K562 (cell line): ENCODE measurements around the gene OXSM. TPM values are rescaled to one million over a fixed set of nuclear protein-coding genes. Genes with fewer than 3 reads are reported as not detected.

ENCODE experiments used
- E4F1 ChIP-seq: fragments of 250-450 bp; sonication (Bioruptor Pico); IDR thresholded peaks from 2 replicates; pipeline ENCODE4 v1.5.0; 2021; ENCODE audit warnings: mild to moderate bottlenecking, borderline replicate concordance
- GTF2B ChIP-seq: IDR thresholded peaks from 2 replicates; pipeline ENCODE4 v1.6.1; 2011; ENCODE audit not compliant: insufficient read length; ENCODE audit errors: extremely low read depth
- HCFC1 ChIP-seq: IDR thresholded peaks from 2 replicates; pipeline ENCODE4 v1.6.1; 2012; ENCODE audit warnings: low read depth, low read length, improper control_type of control experiment
- HES1 ChIP-seq: fragments of 450-650 bp; IDR thresholded peaks from 2 replicates; pipeline ENCODE4 v1.6.1; 2016; ENCODE audit warnings: low read depth, mild to moderate bottlenecking, moderate library complexity
- IRF2 ChIP-seq: sonication (generic); formaldehyde crosslinking; IDR thresholded peaks from 2 replicates; pipeline ENCODE4 v1.8.1; 2022; ENCODE audit warnings: mild to moderate bottlenecking, missing genetic modification reagents
- JUNB ChIP-seq: fragments of 450-650 bp; formaldehyde crosslinking; conservative IDR thresholded peaks from 2 replicates; pipeline ENCODE4 v1.4.0; 2020; ENCODE audit warnings: mild to moderate bottlenecking
- KLF16 ChIP-seq: IDR thresholded peaks from 2 replicates; pipeline ENCODE4 v1.6.1; 2016; ENCODE audit warnings: antibody characterized with exemption
- MEF2D ChIP-seq: conservative IDR thresholded peaks from 2 replicates; pipeline ENCODE4 v1.6.1; 2016; ENCODE audit warnings: low read depth, missing genetic modification characterization, missing compliant biosample characterization
- MITF ChIP-seq: IDR thresholded peaks from 2 replicates; pipeline ENCODE4 v1.6.1; 2014; ENCODE audit warnings: antibody characterized with exemption
- POLR3A ChIP-seq: IDR thresholded peaks from 2 replicates; pipeline ENCODE4 v1.6.1; 2011; ENCODE audit warnings: borderline replicate concordance, mild to moderate bottlenecking, moderate library complexity; ENCODE audit not compliant: insufficient read length, insufficient read depth; ENCODE audit errors: extremely low read depth
- PTTG1 ChIP-seq: fragments of 450-650 bp; IDR thresholded peaks from 2 replicates; pipeline ENCODE4 v1.6.1; 2016; ENCODE audit warnings: low read depth, mild to moderate bottlenecking, missing genetic modification characterization, missing compliant biosample characterization
- RERE ChIP-seq: sonication (generic); formaldehyde crosslinking; IDR thresholded peaks from 2 replicates; pipeline ENCODE4 v1.8.0; 2023; ENCODE audit warnings: missing genetic modification reagents, mild to moderate bottlenecking, borderline replicate concordance
- SETDB1 ChIP-seq: IDR thresholded peaks from one replicate; pipeline ENCODE4 v1.6.1; 2012; ENCODE audit warnings: low read length, control low read depth, inconsistent platforms
- SREBF2 ChIP-seq: sonication (generic); formaldehyde crosslinking; IDR thresholded peaks from 2 replicates; pipeline ENCODE4 v1.4.0; 2020; ENCODE audit warnings: mild to moderate bottlenecking, missing genetic modification reagents
- TAL1 ChIP-seq: fragments of 450-650 bp; IDR thresholded peaks from 2 replicates; pipeline ENCODE4 v1.6.1; 2016; ENCODE audit warnings: mild to moderate bottlenecking
- ZBTB1 ChIP-seq: sonication (generic); formaldehyde crosslinking; IDR thresholded peaks from 2 replicates; pipeline ENCODE4 v1.8.1; 2023; ENCODE audit warnings: missing genetic modification reagents, low read depth, mild to moderate bottlenecking, borderline replicate concordance
- polyA plus RNA-seq, 8 experiments: library from polyadenylated mRNA; depleted of rRNA in 4 of 8; stranded (reverse) in 5 of 8; unstranded in 3 of 8; fragments of >200 nt; fragmentation: Nextera tagmentation in 2 of 8; fragmentation: Illumina TruSeq in 1 of 8; extraction: Ambion mirVana in 2 of 8; extraction: Trizol in 1 of 8; gene quantifications; 2 replicates each; pipeline versions ENCODE4 v1.2.1 to v1.2.3, GENCODE V29; 2011 to 2014; ENCODE audit warnings: inconsistent platforms in 1 of 8, missing spikeins in 1 of 8
- total RNA-seq, 7 experiments: library from RNA; depleted of rRNA in 6 of 7; stranded (reverse); fragments of >200 nt in 6 of 7; fragmentation: Illumina TruSeq in 2 of 7; extraction: Trizol in 2 of 7; gene quantifications; 2 replicates each; pipeline versions ENCODE4 v1.2.1 to v1.2.3, GENCODE V29; 2011 to 2021; ENCODE audit warnings: low replicate concordance in 1 of 7

The OXSM gene
- total and polyA plus RNA-seq, 9 of the 15 experiments (the other 6 are each of a cell fraction or from before 2014, with no cell fraction given): 24.0 to 107 (median 34.0) TPM

- TF ChIP-seq POLR3A (no peak), GTF2B (no peak), SREBF2 (CRISPR knock-in tag) (no peak), IRF2 (no peak), KLF16 (no peak), TAL1 (no peak), RERE (CRISPR knock-in tag) (no peak), MITF (no peak), JUNB (CRISPR knock-in tag) (no peak), SETDB1 (peak; percentile 97), PTTG1 (tag) (no peak), ZBTB1 (peak; percentile 79; the same call in 1 of the 2 replicates), HCFC1 (no peak; the same call in 1 of the 2 replicates), E4F1 (CRISPR knock-in tag) (no peak), MEF2D (tag) (no peak), HES1 (peak; percentile 9; the same call in 1 of the 2 replicates)
Observed at GRCh38 chr3:25789596-25790556, at the start of gene OXSM (continued).
